ENCODE data around the gene FLNB. TPM values are rescaled to one million over a fixed set of nuclear protein-coding genes. Genes with fewer than 3 reads are reported as not detected.

Gene FLNB
- total and polyA plus RNA-seq, 8 donors = 80.1 to 126 (median 93.3) TPM

DNA sequence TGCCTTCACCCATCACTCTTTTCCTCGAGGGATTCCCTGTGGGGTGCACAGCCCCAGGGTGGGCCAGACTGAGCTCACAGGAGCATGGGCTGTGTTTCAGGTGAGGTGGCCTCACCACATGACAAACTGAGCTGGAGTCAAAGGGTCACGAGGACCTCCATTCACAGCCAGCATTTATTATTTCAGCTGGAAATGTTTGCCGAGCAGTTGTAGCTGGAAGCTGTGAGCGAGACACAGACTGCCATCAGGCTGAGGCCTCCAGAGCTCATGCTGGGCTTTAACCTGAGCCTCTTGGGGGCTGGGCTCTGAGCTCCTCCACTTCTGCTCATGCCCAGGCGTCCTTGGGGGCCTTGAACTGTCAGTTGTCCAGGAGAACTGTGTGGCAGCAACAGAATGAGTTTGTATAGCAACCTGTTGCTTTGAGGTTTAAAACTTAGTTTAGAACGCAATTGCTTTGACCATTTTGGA is 57.5 kb downstream of the FLNB start:
- intact Hi-C loops (cut with DNase I) = no loop called here
- Histone ChIP-seq H3K36me3 (no peaks in the 10 kb centered on the region), H3K4me1 (peaks cover 0 to 8% of the 10 kb centered on the region in 2 donors), H3K9me3 (no peaks in the 10 kb centered on the region), H3K27me3 (no peaks in the 10 kb centered on the region), H3K4me3 (no peak overlapping the region), H3K27ac (no peak overlapping the region)
- DNase-seq (no peak), ATAC-seq (no peak)
- TF ChIP-seq, protein P1, sequence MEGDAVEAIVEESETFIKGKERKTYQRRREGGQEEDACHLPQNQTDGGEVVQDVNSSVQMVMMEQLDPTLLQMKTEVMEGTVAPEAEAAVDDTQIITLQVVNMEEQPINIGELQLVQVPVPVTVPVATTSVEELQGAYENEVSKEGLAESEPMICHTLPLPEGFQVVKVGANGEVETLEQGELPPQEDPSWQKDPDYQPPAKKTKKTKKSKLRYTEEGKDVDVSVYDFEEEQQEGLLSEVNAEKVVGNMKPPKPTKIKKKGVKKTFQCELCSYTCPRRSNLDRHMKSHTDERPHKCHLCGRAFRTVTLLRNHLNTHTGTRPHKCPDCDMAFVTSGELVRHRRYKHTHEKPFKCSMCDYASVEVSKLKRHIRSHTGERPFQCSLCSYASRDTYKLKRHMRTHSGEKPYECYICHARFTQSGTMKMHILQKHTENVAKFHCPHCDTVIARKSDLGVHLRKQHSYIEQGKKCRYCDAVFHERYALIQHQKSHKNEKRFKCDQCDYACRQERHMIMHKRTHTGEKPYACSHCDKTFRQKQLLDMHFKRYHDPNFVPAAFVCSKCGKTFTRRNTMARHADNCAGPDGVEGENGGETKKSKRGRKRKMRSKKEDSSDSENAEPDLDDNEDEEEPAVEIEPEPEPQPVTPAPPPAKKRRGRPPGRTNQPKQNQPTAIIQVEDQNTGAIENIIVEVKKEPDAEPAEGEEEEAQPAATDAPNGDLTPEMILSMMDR (IDR thresholded peaks at IDR 0.05) = no peak

DNA sequence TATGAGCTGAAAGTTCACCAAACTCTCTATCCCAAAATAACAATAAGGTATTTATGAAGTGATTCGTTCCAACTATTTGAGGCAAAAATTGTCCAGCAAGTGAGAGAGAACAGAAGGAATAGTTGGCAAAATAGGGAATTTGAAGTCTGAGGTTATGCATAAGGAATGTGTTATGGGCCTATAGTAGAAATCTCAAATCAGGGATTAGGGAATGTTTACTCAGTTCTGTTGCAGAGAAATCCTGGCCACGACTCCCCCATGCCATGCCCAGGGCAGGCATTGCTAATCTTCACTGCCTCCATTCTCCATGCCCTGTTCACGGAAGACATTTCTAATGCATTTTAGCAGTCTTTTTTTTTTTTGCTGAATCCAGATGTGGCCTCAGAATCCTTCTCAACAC is 58.6 kb downstream of the FLNB start:
- intact Hi-C loops (cut with DNase I) = no loop called here
- H3K4me3 ChIP-seq = no peak overlapping the region
- TF ChIP-seq, protein P1 (IDR thresholded peaks at IDR 0.05) = no peak
- H3K9me3 ChIP-seq = no peaks in the 10 kb centered on the region
- no peaks in the 10 kb centered on the region for H3K27me3 ChIP-seq
- no peak overlapping the region for H3K27ac ChIP-seq
- no peak for ATAC-seq
- H3K36me3 ChIP-seq = no peaks in the 10 kb centered on the region
- peaks cover 0 to 8% of the 10 kb centered on the region in 2 donors for H3K4me1 ChIP-seq
- no peak for DNase-seq

DNA sequence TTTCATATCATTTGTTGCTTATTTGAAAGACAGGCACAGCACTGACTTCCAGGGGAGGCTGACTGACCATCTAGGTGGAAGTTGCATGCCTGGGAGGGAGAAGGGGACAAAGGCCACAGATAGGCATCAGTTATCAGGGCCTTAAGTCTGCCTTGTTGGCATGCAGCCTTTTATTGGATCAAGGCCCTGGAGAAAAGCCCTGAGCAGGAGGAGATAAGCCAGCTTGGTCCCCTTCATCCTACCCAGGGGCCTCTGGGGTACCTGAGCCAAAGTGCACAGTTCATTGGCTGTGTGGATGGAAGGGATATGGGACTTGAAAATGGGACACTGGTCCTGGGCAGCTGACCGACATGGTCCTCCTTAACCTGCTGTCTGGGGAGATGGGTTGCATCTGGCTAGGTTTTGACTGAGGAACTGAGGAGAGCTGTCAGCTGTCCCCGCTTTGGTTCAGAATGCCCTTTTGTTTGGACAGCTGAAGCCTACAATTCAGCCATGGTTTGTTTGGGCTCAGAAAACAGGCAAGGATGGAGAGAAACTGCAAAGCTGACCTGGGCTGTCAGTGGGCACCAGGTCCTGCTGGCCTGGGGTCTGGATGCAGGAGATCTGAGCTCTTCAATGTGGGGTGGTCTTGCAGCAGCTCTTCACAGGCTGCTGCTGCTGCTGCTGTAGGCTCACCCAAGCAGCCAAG is 60.0 kb downstream of the FLNB start:
- TF ChIP-seq, protein P1 (IDR thresholded peaks at IDR 0.05) = no peak
- intact Hi-C loops (cut with DNase I) = no loop called here
- ATAC-seq (no peak), DNase-seq (no peak)
- Histone ChIP-seq H3K4me3 (no peak overlapping the region), H3K4me1 (peaks cover 0 to 5% of the 10 kb centered on the region in 2 donors), H3K27me3 (no peaks in the 10 kb centered on the region), H3K9me3 (no peaks in the 10 kb centered on the region), H3K36me3 (no peaks in the 10 kb centered on the region), H3K27ac (no peak overlapping the region)

DNA sequence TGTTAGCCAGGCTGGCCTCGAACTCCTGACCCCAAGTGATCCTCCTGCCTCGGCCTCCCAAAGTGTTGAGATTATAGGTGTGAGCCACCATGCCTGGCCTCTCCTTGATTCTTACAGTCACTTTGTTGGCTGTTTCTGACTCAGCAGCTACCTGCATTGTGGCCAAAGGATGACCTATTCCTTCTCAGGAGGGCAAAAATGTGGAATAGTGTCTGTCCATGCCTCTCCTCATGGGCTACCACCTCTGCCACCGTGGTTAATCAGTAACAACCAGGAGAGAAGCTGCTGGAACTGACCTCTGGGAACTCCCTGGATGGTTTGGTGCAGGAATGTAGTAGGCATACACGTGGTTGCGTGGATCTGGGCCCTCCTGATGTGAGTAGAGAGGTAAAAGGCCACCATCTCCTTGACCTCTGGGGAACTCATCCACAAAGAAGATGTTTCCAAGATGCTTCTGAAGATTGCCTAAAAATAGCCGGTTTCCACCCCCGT is 63.3 kb downstream of the FLNB start:
- ATAC-seq (peak; percentile 45), DNase-seq (no peak)
- no peak overlapping the region for H3K27ac ChIP-seq
- H3K36me3 ChIP-seq = no peaks in the 10 kb centered on the region
- intact Hi-C loops (cut with DNase I) = no loop called here
- H3K4me1 ChIP-seq = no peaks in the 10 kb centered on the region
- TF ChIP-seq, protein P1 (IDR thresholded peaks at IDR 0.05) = no peak
- no peaks in the 10 kb centered on the region for H3K9me3 ChIP-seq
- no peaks in the 10 kb centered on the region for H3K27me3 ChIP-seq
- no peak overlapping the region for H3K4me3 ChIP-seq

DNA sequence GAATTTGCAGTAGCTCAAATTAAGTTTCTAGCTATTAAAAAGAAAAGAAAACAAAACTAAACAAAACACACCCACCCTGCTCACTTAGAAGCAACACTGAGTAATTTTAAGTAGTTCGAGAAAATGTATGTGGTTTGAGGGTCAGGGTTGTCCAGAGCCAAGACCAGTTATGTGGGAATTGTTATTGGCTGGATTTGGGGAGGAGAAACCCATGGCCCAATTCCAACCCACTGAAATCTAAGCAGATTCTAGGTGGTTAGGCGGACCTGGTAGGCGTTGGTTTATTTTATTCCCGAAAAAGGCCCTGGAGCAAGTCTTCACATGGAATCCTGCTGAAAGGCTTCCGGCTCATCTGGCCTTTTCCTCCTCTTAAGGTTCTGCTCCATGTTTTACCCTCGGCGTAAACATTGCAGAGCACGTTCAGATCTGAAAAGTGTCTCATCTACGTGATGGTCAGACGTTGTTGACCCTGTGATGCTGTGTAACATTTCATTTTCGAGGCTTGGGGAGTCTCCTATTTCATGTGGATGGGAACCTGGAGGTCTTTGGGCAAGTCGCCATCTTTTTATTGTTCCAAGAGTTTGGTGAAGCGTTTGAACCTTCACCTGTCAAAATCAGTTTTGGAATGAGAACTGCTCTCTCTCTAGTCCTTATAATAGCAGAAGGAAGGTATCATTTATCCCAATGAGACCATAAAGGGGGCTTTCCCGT is 64.0 kb downstream of the FLNB start:
- no peaks in the 10 kb centered on the region for H3K27me3 ChIP-seq
- H3K4me3 ChIP-seq = no peak overlapping the region
- no peaks in the 10 kb centered on the region for H3K4me1 ChIP-seq
- intact Hi-C loops (cut with DNase I) = no loop called here
- DNase-seq = no peak
- H3K36me3 ChIP-seq = peaks cover 0 to 4% of the 10 kb centered on the region in 2 donors
- no peaks in the 10 kb centered on the region for H3K9me3 ChIP-seq
- TF ChIP-seq, protein P1 (IDR thresholded peaks at IDR 0.05) = no peak
- no peak overlapping the region for H3K27ac ChIP-seq
- ATAC-seq = no peak

Data from left lung (tissue), 10 donors.